Liver (tissue), 3 donors: Measurements from ENCODE around the gene PYGO2.

ENCODE experiments used
- EGR1 ChIP-seq, 2 donors: IDR thresholded peaks; 2 replicates each; pipeline ENCODE4 v1.6.1; 2016 to 2018; ENCODE audit warnings: antibody characterized with exemption in 2 of 2, low read depth in 2 of 2
- FOXA1 ChIP-seq: IDR thresholded peaks from 2 replicates; pipeline ENCODE4 v1.6.1; 2016; ENCODE audit warnings: antibody characterized with exemption
- TF ChIP-seq, protein P1 (sequence below): fragments of 150-350 bp; IDR thresholded peaks from 2 replicates; pipeline ENCODE4 v1.5.1; 2017; ENCODE audit warnings: improper control_type of control experiment, low read depth, low read length; ENCODE audit not compliant: missing input control
- TF ChIP-seq, protein P2 (sequence below): IDR thresholded peaks from 2 replicates; pipeline ENCODE4 v1.6.1; 2016; ENCODE audit warnings: antibody characterized with exemption, mild to moderate bottlenecking
- TF ChIP-seq, protein P3 (sequence below): IDR thresholded peaks from 2 replicates; pipeline ENCODE4 v1.6.1; 2016; ENCODE audit warnings: antibody characterized with exemption
- donor health status: healthy.
- donor health status: healthy.

DNA sequence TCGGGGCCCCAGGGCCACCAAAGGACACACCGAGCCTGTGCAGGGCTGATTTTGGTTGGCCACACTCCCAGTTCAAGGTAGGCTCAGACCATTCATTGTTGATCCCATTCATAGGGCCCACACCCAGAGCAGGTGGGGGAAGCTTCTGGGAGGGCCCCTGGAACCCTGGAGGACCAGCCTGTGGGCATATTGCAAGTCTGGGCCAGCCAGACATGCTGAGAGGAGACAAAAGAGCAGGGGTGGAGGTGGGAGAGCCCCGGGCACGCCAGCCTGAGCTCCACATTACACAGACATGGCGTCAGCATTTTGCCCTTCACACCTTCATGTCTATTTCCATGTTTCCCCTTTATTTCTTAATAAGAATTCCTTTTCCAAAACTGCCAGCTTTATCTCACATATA is 50.7 kb downstream of the PYGO2 start:
- TF ChIP-seq, protein P1, sequence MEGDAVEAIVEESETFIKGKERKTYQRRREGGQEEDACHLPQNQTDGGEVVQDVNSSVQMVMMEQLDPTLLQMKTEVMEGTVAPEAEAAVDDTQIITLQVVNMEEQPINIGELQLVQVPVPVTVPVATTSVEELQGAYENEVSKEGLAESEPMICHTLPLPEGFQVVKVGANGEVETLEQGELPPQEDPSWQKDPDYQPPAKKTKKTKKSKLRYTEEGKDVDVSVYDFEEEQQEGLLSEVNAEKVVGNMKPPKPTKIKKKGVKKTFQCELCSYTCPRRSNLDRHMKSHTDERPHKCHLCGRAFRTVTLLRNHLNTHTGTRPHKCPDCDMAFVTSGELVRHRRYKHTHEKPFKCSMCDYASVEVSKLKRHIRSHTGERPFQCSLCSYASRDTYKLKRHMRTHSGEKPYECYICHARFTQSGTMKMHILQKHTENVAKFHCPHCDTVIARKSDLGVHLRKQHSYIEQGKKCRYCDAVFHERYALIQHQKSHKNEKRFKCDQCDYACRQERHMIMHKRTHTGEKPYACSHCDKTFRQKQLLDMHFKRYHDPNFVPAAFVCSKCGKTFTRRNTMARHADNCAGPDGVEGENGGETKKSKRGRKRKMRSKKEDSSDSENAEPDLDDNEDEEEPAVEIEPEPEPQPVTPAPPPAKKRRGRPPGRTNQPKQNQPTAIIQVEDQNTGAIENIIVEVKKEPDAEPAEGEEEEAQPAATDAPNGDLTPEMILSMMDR: no peak
- TF ChIP-seq EGR1 (IDR thresholded peaks at IDR 0.05; ENCODE audit: low read depth in 2 of 2) (no peak), FOXA1 (no peak)
- TF ChIP-seq, protein P2, sequence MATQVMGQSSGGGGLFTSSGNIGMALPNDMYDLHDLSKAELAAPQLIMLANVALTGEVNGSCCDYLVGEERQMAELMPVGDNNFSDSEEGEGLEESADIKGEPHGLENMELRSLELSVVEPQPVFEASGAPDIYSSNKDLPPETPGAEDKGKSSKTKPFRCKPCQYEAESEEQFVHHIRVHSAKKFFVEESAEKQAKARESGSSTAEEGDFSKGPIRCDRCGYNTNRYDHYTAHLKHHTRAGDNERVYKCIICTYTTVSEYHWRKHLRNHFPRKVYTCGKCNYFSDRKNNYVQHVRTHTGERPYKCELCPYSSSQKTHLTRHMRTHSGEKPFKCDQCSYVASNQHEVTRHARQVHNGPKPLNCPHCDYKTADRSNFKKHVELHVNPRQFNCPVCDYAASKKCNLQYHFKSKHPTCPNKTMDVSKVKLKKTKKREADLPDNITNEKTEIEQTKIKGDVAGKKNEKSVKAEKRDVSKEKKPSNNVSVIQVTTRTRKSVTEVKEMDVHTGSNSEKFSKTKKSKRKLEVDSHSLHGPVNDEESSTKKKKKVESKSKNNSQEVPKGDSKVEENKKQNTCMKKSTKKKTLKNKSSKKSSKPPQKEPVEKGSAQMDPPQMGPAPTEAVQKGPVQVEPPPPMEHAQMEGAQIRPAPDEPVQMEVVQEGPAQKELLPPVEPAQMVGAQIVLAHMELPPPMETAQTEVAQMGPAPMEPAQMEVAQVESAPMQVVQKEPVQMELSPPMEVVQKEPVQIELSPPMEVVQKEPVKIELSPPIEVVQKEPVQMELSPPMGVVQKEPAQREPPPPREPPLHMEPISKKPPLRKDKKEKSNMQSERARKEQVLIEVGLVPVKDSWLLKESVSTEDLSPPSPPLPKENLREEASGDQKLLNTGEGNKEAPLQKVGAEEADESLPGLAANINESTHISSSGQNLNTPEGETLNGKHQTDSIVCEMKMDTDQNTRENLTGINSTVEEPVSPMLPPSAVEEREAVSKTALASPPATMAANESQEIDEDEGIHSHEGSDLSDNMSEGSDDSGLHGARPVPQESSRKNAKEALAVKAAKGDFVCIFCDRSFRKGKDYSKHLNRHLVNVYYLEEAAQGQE: no peak
- TF ChIP-seq, protein P3, sequence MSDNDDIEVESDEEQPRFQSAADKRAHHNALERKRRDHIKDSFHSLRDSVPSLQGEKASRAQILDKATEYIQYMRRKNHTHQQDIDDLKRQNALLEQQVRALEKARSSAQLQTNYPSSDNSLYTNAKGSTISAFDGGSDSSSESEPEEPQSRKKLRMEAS: no peak
